GM23338 (cell line): ENCODE results near the gene NELFB. TPM values are rescaled to one million over a fixed set of nuclear protein-coding genes. Genes with fewer than 3 reads are reported as not detected.
A peak's percentile ranks its signal among the peaks of the same experiment; 100 is the strongest.

Experiments used
- ATAC-seq: fragments of 200-7000 bp; cut with Tn5 transposase; 3 replicates; pipeline ENCODE4 v1.9.1; 2020
- DNase-seq: peaks from one replicate; pipeline ENCODE4 v3.0.0-alpha.2; 2015; ENCODE audit warnings: low spot score
- H2AFZ ChIP-seq: fragments of 200-600 bp; sonication (generic); 2 replicates; pipeline ENCODE4 v1.8.0; 2016; ENCODE audit warnings: antibody characterized with exemption, mild to moderate bottlenecking, moderate library complexity
- H3F3A ChIP-seq: fragments of 200-600 bp; sonication (generic); replicated peaks from 2 replicates; pipeline ENCODE4 v1.8.0; 2017; ENCODE audit warnings: antibody characterized with exemption, mixed run types, low read depth
- H3K27ac ChIP-seq: fragments of 200-600 bp; sonication (generic); 2 replicates; pipeline ENCODE4 v1.6.1; 2016; ENCODE audit warnings: low read depth
- H3K27me3 ChIP-seq: fragments of 200-600 bp; sonication (generic); 2 replicates; pipeline ENCODE4 v1.8.0; 2016; ENCODE audit warnings: mild to moderate bottlenecking, mixed run types, moderate library complexity; ENCODE audit not compliant: insufficient read depth
- H3K36me3 ChIP-seq: fragments of 200-600 bp; sonication (generic); 2 replicates; pipeline ENCODE4 v1.8.0; 2016; ENCODE audit warnings: mild to moderate bottlenecking; ENCODE audit not compliant: insufficient read depth
- H3K4me1 ChIP-seq: fragments of 200-600 bp; sonication (generic); 2 replicates; pipeline ENCODE4 v1.8.0; 2016; ENCODE audit warnings: mild to moderate bottlenecking, moderate library complexity; ENCODE audit not compliant: insufficient read depth
- H3K4me2 ChIP-seq: fragments of 200-600 bp; sonication (generic); 2 replicates; pipeline ENCODE4 v1.7.1; 2017; ENCODE audit warnings: mixed run types
- H3K4me3 ChIP-seq: fragments of 200-600 bp; sonication (generic); 2 replicates; pipeline ENCODE4 v1.6.1; 2016; ENCODE audit warnings: mixed run types
- H3K79me2 ChIP-seq: fragments of 200-600 bp; sonication (generic); replicated peaks from 2 replicates; pipeline ENCODE4 v1.8.0; 2017; ENCODE audit warnings: mild to moderate bottlenecking; ENCODE audit not compliant: insufficient read depth
- H3K9me2 ChIP-seq: fragments of 200-600 bp; sonication (generic); 2 replicates; pipeline ENCODE4 v1.8.0; 2017; ENCODE audit not compliant: insufficient read depth
- H4K20me1 ChIP-seq: fragments of 200-600 bp; sonication (generic); replicated peaks from 2 replicates; pipeline ENCODE4 v1.8.0; 2017; ENCODE audit warnings: mild to moderate bottlenecking; ENCODE audit not compliant: insufficient read depth
- H3K27ac Mint-ChIP-seq: 2 replicates; pipeline ENCODE4 v1.8.0; 2020; ENCODE audit warnings: inconsistent platforms, mild to moderate bottlenecking, moderate library complexity, mixed read lengths
- H3K27me3 Mint-ChIP-seq: 3 replicates; pipeline ENCODE4 v1.8.0; 2022; ENCODE audit warnings: low read depth, mild to moderate bottlenecking, moderate library complexity, mixed read lengths, inconsistent platforms; ENCODE audit not compliant: insufficient read depth, poor library complexity
- H3K36me3 Mint-ChIP-seq: 3 replicates; pipeline ENCODE4 v1.8.0; 2021; ENCODE audit warnings: low read depth, mild to moderate bottlenecking, inconsistent platforms, moderate library complexity, mixed read lengths
- H3K4me1 Mint-ChIP-seq: 3 replicates; pipeline ENCODE4 v1.8.0; 2020; ENCODE audit warnings: mild to moderate bottlenecking, inconsistent platforms, mixed read lengths
- H3K4me3 Mint-ChIP-seq: 3 replicates; pipeline ENCODE4 v1.8.0; 2021; ENCODE audit warnings: moderate library complexity, mild to moderate bottlenecking, inconsistent platforms, mixed read lengths
- H3K9me3 Mint-ChIP-seq: 3 replicates; pipeline ENCODE4 v1.8.0; 2020; ENCODE audit warnings: moderate library complexity, mild to moderate bottlenecking, inconsistent platforms, mixed read lengths
- CREB1 ChIP-seq: fragments of 250-450 bp; sonication (Bioruptor Pico); IDR thresholded peaks from 2 replicates; pipeline ENCODE4 v1.5.0; 2020; ENCODE audit warnings: low read depth, mild to moderate bottlenecking, moderate library complexity
- ETS1 ChIP-seq: IDR thresholded peaks from 2 replicates; pipeline ENCODE4 v1.6.1; 2016; ENCODE audit warnings: antibody characterized with exemption
- JUNB ChIP-seq: IDR thresholded peaks from one replicate; pipeline ENCODE4 v1.6.1; 2016; ENCODE audit warnings: antibody characterized with exemption; ENCODE audit not compliant: unreplicated experiment
- NANOG ChIP-seq: IDR thresholded peaks from 2 replicates; pipeline ENCODE4 v1.6.1; 2016; ENCODE audit warnings: antibody characterized with exemption, borderline replicate concordance
- POLR2AphosphoS5 ChIP-seq: IDR thresholded peaks from 2 replicates; pipeline ENCODE4 v1.6.1; 2016; ENCODE audit warnings: antibody characterized with exemption, low read depth
- REST ChIP-seq: IDR thresholded peaks from one replicate; pipeline ENCODE4 v1.6.1; 2018; ENCODE audit warnings: antibody characterized with exemption; ENCODE audit not compliant: unreplicated experiment
- ZNF114 ChIP-seq: fragments of 250-450 bp; sonication (Bioruptor Pico); IDR thresholded peaks from 2 replicates; pipeline ENCODE4 v1.5.0; 2020; ENCODE audit warnings: mild to moderate bottlenecking, moderate library complexity
- ZNF331 ChIP-seq: fragments of 250-450 bp; sonication (Bioruptor Pico); IDR thresholded peaks from 2 replicates; pipeline ENCODE4 v1.5.0; 2020; ENCODE audit warnings: low read depth, mild to moderate bottlenecking, moderate library complexity
- polyA plus RNA-seq: library from polyadenylated mRNA; unstranded; fragments of >200 nt; fragmentation: Nextera tagmentation; extraction: Ambion mirVana; gene quantifications from 2 replicates; pipeline ENCODE4 v1.2.1, GENCODE V29; 2016
- total RNA-seq: library from RNA; depleted of rRNA; stranded (reverse); fragments of >200 nt; shearing (Covaris generic); gene quantifications from 2 replicates; pipeline ENCODE4 v1.2.3, GENCODE V29; 2014
- TF ChIP-seq, protein P1 (sequence below), 2 experiments: fragments of 200-600 bp in 1 of 2; sonication (generic) in 1 of 2; conservative IDR thresholded peaks; 2 replicates each; pipeline versions ENCODE4 v1.5.1 to v1.6.1; 2016 to 2017; ENCODE audit warnings: antibody characterized with exemption in 2 of 2, low read depth in 2 of 2, mild to moderate bottlenecking in 2 of 2, moderate library complexity in 1 of 2

Gene NELFB
- total and polyA plus RNA-seq, 2 experiments from 2014 or later: 30.0 to 97.3 TPM

- TF ChIP-seq, protein P1, sequence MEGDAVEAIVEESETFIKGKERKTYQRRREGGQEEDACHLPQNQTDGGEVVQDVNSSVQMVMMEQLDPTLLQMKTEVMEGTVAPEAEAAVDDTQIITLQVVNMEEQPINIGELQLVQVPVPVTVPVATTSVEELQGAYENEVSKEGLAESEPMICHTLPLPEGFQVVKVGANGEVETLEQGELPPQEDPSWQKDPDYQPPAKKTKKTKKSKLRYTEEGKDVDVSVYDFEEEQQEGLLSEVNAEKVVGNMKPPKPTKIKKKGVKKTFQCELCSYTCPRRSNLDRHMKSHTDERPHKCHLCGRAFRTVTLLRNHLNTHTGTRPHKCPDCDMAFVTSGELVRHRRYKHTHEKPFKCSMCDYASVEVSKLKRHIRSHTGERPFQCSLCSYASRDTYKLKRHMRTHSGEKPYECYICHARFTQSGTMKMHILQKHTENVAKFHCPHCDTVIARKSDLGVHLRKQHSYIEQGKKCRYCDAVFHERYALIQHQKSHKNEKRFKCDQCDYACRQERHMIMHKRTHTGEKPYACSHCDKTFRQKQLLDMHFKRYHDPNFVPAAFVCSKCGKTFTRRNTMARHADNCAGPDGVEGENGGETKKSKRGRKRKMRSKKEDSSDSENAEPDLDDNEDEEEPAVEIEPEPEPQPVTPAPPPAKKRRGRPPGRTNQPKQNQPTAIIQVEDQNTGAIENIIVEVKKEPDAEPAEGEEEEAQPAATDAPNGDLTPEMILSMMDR (conservative IDR thresholded peaks at IDR 0.05; ENCODE audit: low read depth in 2 of 2): peak; percentile 36 to 67; a peak in 3 of 4 replicates
- TF ChIP-seq NANOG: no peak
These were observed 25.6 kb downstream of the NELFB start (continued) for GRCh38 chr9:137280474-137281344.

DNA sequence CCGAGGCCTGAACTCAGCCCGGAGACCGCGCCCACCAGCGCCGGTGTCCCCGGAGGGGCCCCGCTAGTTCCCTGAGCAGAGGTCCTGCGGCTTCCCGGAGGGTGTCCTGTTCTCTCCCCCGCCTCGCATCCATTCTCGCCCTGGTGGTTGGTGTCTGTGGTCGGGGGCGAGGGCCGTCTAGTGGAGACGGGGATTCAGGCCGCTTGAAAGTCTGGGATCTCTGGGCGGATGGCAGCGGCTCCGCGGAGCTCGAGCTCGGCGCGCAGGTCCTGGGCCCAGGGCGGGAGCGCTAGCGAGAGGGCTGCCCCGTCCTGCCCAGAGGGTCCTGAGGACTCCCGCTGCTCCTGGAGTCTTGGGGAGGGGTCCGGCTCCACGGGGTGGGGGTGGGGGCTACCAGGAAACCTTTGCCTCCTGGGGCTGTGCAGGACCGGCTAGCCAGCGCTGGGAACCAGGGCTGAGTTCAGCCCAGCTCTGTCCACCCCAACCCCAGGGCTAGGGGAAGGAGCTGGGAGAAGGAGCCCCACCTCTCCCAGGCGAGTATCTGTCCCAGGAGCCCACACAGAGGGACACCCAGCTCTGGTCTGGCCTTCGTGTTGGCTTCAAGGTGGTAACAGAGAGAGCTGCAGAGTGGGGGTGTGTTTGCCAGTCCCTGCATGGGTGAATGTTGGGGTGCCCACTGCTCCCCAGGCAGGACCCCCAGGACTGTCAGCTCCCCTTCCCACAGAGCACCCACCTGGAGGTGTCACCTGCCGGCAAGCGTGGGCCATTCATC, 26.4 kb downstream of the NELFB start:
- H3K9me2 ChIP-seq: no peaks in the 10 kb centered on the region
- no peak overlapping the region for H2AFZ ChIP-seq
- H3K4me3 Mint-ChIP-seq: peak overlapping the region; percentile 73
- H3K27ac ChIP-seq: no peak overlapping the region
- peaks cover 8% of the 10 kb centered on the region for H3K4me1 ChIP-seq
- H3K27me3 ChIP-seq: peaks cover 14% of the 10 kb centered on the region
- H3F3A ChIP-seq: peaks cover 20% of the 10 kb centered on the region; the same call in 1 of the 2 replicates
- no peaks in the 10 kb centered on the region for H3K9me3 Mint-ChIP-seq
- H3K36me3 ChIP-seq: no peaks in the 10 kb centered on the region
- 0 out of 2 replicates have a peak, but pooled peaks have one; percentile 7 for TF ChIP-seq POLR2AphosphoS5
- no peak for TF ChIP-seq ZNF114 (CRISPR knock-in tag)
- no peaks in the 10 kb centered on the region for H3K79me2 ChIP-seq
- peak overlapping the region; percentile 88 for H3K4me2 ChIP-seq
- no peak overlapping the region for H3K27ac Mint-ChIP-seq
- H3K4me3 ChIP-seq: peak overlapping the region; percentile 73
- ATAC-seq (peak; percentile 19), DNase-seq (peak; percentile 76)
- H3K36me3 Mint-ChIP-seq: no peaks in the 10 kb centered on the region; the same call in 2 of the 3 replicates
- H3K27me3 Mint-ChIP-seq: peaks cover 22% of the 10 kb centered on the region
- H4K20me1 ChIP-seq: peaks cover 8% of the 10 kb centered on the region; the same call in 1 of the 2 replicates
- H3K4me1 Mint-ChIP-seq: peaks cover 6% of the 10 kb centered on the region; the same call in 1 of the 3 replicates

GRCh38 chr9:137286975-137287383, 31.9 kb downstream of the NELFB start:
- H2AFZ ChIP-seq: no peak overlapping the region
- peaks cover 5% of the 10 kb centered on the region; the same call in 2 of the 3 replicates for H3K9me3 Mint-ChIP-seq
- H3K4me2 ChIP-seq: no peak overlapping the region
- H3K79me2 ChIP-seq: no peaks in the 10 kb centered on the region
- peaks cover 8% of the 10 kb centered on the region; the same call in 1 of the 2 replicates for H4K20me1 ChIP-seq
- H3K27ac ChIP-seq: no peak overlapping the region
- peaks cover 8% of the 10 kb centered on the region for H3K27me3 ChIP-seq
- no peak overlapping the region for H3K4me3 Mint-ChIP-seq
- H3K4me1 Mint-ChIP-seq: no peaks in the 10 kb centered on the region
- H3K9me2 ChIP-seq: no peaks in the 10 kb centered on the region
- DNase-seq (peak; percentile 85), ATAC-seq (peak; percentile 100)
- no peaks in the 10 kb centered on the region for H3K4me1 ChIP-seq
- no peaks in the 10 kb centered on the region for H3K36me3 ChIP-seq
- H3F3A ChIP-seq: peaks cover 7% of the 10 kb centered on the region; the same call in 1 of the 2 replicates
- no peak overlapping the region for H3K4me3 ChIP-seq
- H3K27me3 Mint-ChIP-seq: peaks cover 17% of the 10 kb centered on the region
- no peak overlapping the region for H3K27ac Mint-ChIP-seq
- H3K36me3 Mint-ChIP-seq: peaks cover 4% of the 10 kb centered on the region
- TF ChIP-seq NANOG (no peak), REST (no peak), ETS1 (no peak), CREB1 (CRISPR knock-in tag) (no peak), ZNF331 (no peak), JUNB (no peak), POLR2AphosphoS5 (no peak), ZNF114 (CRISPR knock-in tag) (no peak)
- TF ChIP-seq, protein P1 (conservative IDR thresholded peaks at IDR 0.05; ENCODE audit: low read depth in 2 of 2): peak; percentile 65 to 96
